OCI-M1 (cell line): Measurements from ENCODE around the gene PEX16.

ENCODE experiments used
- DNase-seq: peaks from one replicate; lab custom pipeline; 2025; lab: John Stamatoyannopoulos, UW

Gene PEX16

DNA sequence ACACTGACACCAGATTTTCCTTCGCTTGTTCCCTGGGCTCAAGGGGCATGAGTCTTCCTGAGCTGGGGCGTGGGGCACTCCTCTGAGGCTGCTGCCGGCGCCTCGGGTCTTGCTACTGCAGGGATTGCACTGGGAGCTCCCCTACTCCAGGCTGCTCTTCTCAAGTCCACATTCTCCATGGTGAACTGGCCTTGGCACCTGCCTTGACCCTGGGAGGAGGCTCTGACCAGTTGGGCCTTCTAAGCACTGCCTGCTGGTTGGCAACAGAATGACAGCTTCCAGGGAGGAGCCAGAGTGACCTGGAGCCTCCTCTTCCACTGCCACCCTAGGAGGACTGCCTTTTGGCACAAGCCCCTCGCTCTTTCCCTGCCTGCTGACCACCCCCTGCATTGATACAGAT is 20.1 kb downstream of the PEX16 start:
- no peak for DNase-seq

DNA sequence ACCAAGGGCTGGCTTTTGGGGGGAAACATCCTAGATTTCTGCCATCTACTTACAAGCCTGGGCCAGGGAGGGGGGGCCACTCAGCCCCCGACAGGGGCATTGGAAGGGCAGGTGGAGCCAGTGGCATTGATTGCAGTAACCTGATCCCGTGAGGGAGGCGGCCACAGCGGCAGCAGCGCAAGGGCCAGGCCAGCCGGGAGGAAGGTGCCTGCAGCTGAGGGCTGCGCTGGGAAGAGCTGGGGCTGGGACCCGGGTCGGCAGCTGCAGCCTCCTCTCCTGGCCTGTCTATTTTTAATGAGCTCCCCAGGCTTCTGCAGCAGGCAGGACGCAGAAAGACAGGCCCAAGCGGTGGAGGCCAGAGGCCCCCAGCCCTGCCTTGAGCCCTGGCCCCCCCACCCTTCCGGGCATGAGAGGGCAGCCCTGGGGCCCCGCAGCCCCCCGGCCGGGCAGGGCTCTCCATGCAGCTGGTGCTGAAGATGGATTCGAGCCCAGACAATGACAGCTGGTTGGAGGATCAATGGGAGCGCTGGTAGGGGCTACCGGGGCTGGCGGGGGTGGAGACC is 21.2 kb downstream of the PEX16 start:
- no peak for DNase-seq

DNA sequence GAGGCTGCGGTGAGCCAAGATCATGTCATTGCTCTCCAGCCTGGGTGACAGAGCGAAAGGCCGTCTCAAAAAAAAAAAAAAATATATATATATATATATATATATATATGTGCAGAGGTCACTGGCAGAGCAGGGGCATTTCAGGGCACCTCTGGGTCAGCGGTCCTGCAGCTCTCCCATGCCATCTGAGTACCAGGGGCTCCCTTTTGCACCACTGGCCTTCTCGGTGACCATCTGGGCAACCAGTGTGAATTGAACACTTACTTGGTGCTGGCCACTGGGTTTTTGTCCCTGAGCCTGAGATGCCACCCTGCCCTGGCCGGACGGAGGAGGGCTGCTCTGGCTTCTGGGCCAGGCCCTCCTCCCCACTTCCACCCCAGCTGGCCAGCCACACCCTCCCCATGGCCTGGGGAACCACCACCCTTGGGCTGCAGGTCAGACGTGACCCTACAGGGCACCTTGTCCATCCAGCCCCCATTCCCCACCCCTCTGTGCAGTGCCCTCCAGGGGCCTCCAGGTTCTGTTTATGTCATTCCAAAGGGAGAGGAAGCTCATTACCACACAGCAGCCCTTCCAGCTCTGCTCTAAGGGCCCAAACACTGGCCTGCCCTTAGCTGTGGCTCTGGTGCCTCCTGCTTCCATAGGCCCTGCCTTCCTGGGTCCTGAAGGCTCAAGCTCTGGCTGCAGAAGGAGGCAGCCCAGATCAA is 22.0 kb downstream of the PEX16 start:
- DNase-seq: no peak

DNA sequence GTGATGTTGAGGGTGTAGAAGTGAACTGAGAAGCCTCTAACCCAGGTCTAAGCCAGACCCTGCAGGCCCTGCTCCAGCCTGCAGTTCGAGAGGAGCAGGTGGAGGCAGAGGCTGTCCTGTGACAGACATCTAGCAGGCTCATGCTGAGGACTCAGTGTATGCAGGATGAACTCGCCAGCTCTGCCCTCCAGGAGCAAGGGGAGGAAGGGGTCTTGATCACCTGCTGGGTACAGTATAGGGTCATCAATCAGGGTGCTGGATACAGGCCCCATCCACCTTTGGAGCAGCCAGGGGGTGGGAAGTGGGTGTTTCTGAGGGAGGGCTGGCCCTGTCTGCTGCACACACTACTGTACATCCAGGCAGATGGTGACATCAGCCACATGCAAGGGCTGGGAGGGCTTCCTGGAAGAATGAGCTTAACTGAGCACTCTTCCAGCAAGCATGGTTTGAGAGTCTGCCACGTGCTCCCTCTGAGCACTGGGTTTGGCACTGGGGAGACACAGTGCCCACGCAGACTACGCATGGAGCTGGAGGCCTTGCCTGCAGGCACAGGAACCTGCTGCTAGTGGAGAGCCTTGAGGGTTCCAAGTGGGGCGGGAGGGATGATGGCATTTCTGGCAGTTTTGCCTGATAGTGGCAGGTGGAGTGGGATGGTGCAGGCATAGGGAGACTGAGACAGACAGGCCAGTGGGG is 23.0 kb downstream of the PEX16 start:
- DNase-seq: no peak

DNA sequence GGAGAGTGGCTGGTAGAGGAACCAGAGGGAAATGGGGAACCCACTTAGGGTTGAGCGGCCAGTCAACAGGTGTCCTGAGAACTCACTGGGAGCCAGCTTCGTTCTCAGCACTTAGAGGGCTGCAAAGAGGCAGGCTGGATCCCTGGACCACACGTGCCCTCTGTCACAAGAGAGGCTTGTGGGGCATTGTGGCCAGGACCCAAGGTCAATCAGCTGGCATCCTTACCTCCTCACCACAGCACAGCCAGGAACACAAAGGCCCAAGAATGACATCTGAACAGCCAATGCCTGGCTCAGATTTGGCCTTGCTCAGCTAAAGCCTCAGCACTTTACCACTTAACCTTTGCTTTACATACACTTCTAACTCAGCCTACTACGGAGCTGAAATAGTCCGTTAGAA is 24.8 kb downstream of the PEX16 start:
- no peak for DNase-seq

DNA sequence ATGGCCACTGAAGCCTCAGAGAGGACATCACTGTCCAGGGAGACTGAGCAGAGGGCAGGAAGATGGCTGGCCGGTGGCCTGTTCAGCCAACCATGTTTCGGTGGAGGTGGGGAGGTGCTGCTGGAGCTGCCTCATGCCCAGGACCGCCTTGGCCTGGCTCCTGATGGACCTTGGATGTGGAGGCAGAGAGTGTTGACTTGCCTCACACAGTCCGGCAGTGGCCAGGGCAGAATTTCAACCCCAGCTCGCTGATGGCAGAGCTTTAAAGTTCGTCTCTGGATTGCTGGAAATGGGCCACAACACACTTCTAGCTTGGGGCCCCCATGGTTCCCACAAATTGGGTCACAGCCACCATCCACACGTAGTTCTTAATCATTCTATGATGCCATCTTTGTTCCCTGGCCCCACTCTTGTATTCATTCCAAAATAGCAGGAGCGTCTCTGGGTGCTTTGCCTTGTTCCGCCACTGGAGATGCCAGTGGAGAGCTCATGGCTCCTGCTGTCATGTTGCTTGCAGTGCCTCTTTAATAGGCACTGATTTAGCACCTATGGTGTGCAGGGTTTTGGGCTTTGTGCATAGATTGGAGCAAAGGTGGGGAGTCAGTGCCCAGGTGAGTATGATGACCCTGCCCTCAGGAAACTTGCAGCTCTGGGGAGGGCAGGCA is 26.7 kb downstream of the PEX16 start:
- DNase-seq: no peak

DNA sequence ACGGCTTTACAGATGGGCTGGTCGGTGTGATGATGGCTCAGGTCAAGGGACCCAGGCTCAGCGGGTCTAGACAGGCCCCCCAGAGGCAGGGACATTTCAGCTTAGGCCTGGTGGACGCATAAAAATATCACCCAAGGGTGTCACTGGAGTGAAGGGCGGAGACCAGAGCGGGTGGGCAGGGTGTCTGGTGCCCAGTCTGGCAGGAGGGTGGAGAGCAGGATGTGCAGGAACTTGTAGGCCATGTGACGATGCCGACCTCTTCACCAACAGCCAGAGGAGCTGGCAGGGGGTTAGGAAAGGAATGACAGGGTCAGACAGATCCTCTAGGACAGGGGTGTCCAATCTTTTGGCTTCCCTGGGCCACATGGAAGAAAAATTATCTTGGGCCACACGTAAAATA is 27.7 kb downstream of the PEX16 start:
- no peak for DNase-seq

DNA sequence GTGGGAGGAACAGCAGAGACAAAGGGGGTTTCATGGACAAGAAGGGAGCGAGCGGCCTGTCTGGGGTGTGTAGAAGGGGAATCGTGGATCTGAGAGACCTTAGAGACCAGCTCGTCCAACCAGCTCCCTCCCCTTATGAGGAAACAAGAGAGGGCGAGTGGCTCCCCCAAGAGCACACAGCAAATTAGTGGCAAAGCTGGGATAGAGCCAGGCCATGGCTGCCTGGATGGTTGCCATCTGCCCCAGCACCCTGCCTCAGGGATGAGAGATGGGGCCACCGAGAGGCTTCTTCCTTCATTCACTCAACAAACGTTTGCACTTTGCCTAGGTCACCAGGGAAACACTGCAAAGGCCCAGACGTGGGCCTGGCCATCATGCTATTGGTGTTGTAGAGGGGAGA is 28.1 kb downstream of the PEX16 start:
- DNase-seq: no peak

DNA sequence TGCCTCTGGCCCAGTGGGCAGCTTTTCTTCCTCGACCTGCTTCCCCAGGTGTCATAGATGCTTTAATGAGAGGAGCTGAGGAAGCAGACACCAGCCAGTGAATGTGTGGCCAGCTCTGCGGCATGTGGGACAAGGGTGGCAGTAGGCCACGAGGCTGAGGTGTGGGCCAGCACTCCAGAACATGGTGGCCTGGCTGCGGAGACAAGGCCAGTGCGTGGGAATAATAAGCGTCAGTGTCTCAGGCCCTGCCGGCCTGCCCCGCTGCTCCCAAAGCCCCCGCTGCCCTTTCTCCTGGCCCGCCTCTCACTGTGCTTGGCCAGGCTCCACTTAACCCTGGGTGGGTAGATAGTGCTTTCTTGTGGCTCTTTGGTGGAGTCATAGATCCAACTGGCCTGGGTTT is 30.1 kb downstream of the PEX16 start:
- no peak for DNase-seq

DNA sequence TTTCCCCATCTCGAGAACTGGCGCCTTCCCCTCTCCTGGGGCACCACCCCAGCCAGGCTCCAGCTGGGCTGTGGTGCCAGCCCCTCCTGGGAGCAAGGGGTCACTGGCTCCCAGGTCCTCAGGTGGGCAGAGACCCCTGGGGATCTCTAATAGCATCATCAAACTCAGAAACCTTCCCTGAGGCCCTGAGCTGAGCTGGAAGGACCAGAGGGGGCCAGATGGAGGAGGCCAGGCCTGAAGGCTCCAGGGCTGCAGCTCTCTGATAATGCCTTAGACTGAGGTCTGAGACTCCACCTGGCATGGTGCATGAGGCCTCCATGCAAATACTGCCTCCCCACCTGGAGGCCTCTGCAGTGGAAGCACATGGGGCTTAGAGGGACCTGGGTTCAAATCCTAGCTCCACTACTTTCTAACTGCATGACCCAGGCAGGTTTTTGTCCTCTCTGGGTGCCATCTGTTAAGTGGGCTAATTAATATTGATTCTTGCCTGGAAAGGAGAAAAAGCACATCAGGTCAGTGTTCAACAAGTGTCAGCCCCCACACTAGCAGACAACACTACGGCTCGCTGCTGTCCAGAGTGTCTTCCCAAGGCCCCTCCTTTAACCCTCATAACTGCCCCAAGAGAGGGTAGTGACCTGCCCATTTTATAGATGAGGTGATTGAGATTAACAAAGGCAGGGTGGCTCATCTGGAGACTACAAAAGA is 30.7 kb downstream of the PEX16 start:
- no peak for DNase-seq

DNA sequence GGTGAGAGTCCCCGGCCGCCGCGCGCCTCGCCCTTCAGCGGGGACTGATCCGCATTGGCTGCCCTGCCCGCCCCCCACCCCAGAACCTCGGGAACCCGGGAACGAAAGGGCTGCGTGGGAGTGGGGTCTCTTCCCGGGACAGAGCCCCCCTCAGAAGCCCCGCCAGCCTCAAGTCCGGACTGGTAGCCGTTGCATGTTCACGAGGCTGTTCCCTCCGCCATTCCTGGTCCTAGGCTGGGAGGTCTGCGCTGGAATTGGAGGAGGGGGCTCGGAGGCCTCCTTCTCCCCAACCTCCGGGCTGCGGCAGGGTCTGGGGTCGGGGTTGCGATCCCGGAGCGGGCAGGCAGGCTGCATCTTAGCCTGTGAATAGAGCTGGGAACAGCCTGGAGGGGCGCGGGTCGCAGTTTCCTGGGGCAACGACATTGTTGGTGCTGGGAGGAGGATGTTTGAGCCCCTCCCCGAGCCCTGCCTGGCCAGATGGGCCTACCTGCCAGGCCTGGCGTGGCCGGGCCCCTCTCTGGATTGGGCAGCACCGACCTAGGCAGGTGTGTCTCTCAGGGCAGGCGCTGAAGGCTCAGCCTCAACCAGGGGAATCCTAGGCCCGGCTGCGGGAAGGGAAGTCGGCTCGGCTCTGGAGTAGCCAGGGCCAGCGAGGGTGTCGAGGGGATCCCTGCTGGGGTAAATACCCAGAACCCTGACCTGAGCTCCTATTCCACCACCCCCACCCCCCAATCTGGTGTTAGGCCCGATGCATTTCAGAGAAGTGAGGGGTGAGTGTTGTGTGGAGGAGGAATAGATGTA is 31.6 kb downstream of the PEX16 start:
- DNase-seq: no peak

DNA sequence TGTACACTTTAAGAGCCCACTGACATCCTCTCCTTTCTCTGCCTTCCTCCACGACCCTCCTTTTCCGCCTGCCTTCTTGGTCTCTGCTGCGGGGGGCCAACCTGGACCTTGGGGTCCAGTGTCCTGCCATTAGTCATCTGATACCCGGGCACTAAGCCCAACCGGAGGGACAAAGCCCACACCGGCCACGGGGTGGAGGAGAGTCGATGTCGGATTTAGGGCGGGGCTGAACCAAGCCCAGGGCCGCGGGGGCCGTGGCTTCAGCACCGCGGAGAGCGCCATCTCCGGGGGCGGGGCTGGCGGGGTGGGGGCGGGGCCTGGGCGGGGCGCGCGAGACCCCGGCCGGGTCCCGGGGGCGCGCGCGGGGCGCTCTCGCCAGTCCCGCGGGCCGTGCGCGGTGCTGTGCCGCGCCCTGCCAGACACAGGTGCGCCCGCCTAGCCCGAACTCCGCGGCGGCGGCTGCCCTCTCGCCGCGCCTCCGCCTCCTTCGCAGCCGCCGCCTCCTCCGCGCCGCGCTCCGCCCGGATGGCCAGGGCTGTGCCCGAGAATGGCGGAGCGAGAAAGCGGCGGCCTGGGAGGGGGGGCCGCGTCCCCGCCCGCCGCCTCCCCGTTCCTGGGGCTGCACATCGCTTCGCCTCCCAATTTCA is 32.3 kb downstream of the PEX16 start, which contains the start of gene MAPK8IP1:
TSS of gene MAPK8IP1 (plus strand) at position 378 of the 647 bp plus-strand sequence. CDS start at position 548, 170 bp downstream.
- peak; percentile 54 for DNase-seq

DNA sequence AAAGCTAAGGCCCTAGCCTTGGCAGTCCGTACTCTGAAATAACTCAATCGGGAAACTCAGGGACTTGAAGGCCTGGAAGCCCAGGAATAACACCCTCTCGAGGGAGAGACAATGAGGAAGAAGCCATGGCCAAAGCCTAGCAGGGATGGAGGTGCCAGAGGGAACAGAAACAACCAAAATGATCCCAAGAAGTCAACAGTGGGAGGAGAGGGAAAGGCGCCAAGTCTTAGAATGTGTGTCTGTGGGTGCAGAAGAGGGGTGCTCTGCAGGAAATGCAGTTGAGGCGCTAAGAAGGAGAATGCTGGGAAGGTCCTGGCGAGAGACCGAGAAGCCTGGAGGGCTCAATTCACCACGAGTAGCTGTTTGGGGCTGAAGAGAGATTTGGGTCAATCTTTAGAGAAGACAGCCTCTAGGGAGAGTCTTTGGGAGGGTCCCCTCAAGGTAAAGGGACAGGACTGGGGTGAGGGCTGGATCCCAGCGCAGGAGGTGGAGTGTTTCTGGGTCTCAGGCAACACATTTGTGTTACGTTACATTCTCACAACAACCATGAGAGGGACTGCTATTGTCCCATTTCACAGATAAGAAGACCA is 33.0 kb downstream of the PEX16 start:
- no peak for DNase-seq

DNA sequence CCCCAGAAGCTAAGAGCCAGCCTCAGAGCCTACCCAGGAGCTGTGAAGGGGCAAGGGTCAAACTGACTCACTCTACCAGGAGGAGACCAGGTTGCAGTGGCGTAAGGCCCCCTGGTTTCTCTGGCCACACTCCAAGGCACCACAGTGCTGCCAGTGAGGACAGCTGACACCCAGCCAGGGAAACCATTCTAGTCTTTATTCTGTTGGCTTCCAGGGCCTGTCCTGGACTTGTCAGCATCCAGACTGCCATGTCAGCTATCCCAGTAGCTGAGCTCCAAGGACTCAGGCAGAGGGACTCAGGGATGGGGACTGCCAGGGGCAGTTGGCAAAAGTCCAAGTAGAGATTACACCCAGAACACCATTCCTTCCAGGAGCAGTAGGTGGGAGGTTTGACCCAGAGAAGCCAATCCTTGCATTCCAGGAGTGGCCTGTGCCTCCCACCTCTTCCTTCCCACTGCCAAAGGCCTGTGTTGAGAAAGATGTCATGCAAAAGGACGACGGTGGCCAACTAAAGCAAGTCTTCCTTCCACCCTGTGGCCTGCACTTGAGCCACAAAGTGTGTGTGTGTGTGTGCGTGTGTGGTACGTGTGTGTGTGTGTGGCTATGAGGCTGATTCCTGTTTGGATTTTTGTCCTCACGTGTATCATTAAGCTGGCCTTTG is 35.8 kb downstream of the PEX16 start:
- DNase-seq: no peak

DNA sequence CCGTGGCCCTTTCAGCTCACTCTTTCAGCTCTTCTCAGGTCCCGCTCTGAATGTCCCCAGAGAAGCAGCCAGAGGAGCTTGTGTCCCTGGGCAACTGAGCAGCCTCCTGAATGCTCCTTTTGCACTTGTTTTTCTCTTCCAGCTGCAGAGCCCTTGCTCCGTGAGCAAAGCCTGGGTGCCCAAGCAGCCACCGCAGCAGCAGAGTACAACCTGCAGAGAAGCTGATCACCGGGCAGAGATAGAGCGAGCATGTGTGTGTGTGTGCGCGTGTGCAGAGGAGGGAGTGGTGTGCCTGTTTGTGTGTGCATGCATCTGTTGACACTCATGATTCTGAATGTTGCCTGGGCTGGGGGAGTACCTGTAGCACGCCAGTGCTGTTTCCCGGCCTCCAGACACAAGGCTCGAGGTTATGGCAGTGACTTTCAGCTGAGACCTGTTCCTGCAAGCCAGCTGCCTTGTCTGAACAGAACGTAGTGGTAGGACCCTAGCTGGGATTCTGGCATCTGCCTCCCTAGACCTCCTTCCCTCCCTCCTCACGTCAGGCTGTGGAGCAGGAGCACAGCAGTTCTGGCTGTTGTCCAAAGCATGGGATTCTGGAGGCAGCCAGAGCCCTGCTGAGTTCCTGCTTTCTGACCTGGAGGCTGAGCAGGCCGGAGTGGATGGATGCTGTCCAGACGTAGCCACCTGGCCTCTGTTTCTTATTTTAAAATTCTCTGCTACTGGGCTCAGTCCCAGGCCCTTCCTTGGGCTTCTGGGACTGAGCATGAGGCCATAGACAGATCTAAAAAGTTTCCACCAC is 36.7 kb downstream of the PEX16 start:
- no peak for DNase-seq

DNA sequence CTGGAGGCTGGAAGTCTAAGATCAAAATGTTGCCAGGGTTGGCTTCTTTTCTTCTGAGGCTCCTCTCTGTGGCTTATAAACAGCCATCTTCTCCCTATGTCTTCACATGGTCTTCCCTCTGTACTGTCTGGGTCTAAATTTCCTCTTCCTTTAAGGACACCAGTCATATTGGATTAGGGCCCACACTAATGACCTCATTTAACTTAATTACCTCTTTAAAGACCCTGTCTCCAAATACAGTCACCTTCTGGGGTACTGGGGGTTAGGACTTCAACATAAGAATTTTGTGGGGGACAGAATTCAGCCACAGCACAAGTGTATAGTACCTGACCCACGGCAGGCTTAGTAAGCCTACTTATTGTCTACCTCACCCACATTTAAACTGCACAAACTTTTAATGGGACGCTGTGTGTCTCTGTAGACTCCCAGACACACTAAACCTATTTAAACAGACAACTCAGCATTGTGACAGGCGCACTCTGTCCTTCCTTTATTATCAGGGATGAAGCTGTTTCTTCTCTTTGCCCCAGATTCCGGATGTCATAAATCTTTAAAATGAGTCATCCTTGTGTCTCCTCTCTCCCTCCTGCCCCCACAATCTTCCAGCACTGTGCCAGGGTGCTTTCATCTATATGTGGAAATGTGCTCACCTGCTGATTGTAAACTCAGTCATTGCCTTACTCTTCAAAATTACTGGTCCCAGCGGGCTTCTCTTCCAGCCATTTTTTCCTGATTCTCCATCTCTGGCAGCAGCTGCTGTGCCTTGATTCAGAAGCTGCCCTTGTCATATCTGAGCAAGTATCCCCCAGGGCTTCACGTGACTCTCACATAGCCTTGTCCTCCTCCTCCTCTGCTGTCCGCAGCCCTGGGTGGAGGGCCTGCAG is 37.6 kb downstream of the PEX16 start:
- DNase-seq: peak; percentile 20

DNA sequence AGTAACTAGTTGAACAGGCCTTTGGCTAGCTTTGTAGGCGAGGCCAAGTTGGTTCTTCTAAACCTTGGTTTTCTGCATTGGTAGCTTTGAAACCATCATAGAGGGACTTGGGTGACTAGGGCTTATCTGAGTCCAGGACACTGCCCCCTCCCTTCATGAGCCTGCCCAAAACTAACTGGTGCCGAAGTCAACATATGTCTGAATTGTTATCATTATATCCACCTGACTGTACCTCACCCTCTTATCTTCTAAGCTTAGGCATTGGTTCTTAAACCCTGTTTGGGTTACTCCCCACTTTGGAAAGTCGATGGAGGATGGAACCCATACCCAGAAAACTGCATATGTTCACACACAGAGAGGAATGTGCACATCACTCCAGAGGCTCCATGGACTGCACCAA is 39.8 kb downstream of the PEX16 start:
- DNase-seq: no peak

DNA sequence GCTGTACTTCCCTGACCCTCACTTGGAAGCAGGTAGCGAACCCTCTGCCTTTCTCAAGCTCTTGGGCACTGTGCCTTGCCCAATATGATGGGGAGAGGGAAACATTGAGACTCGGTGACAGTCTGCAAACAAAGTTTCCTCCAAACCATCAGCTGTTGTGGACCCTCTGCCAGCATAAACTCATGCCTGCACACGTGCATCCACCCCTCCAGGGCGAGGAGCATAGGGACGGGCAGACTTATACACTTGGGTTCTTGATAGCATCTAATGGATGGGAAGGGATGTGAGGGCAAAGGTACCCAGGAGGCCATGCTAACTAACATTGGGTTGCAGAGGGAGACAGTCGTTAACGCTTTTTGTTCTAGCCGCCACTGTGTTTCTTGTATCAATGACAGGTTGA is 40.5 kb downstream of the PEX16 start:
- DNase-seq: no peak
